GM21786 (cell line): ENCODE results near the gene PAM.

Experiments
- ATAC-seq: cut with Tn5 transposase; IDR thresholded peaks from one replicate; pipeline ENCODE4 v1.9.1; 2021; ENCODE audit not compliant: unreplicated experiment

The PAM gene

GRCh38 chr5:102930244-102930643 is 175.1 kb downstream of the PAM start:
- ATAC-seq = no peak

GRCh38 chr5:102931085-102931725 is 176.1 kb downstream of the PAM start:
- ATAC-seq = peak; percentile 47

GRCh38 chr5:102932781-102933180 is 177.7 kb downstream of the PAM start:
- ATAC-seq = no peak

GRCh38 chr5:102933316-102933715 is 178.2 kb downstream of the PAM start:
- ATAC-seq = no peak

GRCh38 chr5:102933721-102934459 is 178.8 kb downstream of the PAM start:
- ATAC-seq = no peak

GRCh38 chr5:102937894-102938293 is 182.8 kb downstream of the PAM start:
- no peak for ATAC-seq

GRCh38 chr5:102941111-102941510 is 186.0 kb downstream of the PAM start:
- no peak for ATAC-seq

GRCh38 chr5:102946414-102946813 is 191.3 kb downstream of the PAM start:
- no peak for ATAC-seq

GRCh38 chr5:102946971-102947370 is 191.9 kb downstream of the PAM start:
- no peak for ATAC-seq

- ATAC-seq = no peak
These were observed 200.4 kb downstream of the PAM start for GRCh38 chr5:102955488-102955887.

- no peak for ATAC-seq
These were observed 201.5 kb downstream of the PAM start for GRCh38 chr5:102956599-102956998.

- no peak for ATAC-seq
These were observed 202.0 kb downstream of the PAM start for GRCh38 chr5:102957141-102957540.

- no peak for ATAC-seq
These were observed 203.4 kb downstream of the PAM start for GRCh38 chr5:102958481-102959011.

- ATAC-seq = no peak
These were observed 203.9 kb downstream of the PAM start for GRCh38 chr5:102959055-102959454.

- ATAC-seq = no peak
These were observed 206.6 kb downstream of the PAM start for GRCh38 chr5:102961671-102962070.

GRCh38 chr5:102965653-102966052 is 210.5 kb downstream of the PAM start:
- ATAC-seq = no peak

GRCh38 chr5:102969641-102970040 is 214.5 kb downstream of the PAM start:
- ATAC-seq = no peak

- ATAC-seq = peak; percentile 82
These were observed 216.7 kb downstream of the PAM start for GRCh38 chr5:102971676-102972293.

GRCh38 chr5:102974177-102974576 is 219.1 kb downstream of the PAM start:
- no peak for ATAC-seq

- ATAC-seq = no peak
These were observed 219.9 kb downstream of the PAM start for GRCh38 chr5:102975045-102975444.

GRCh38 chr5:102975457-102976182 is 220.5 kb downstream of the PAM start:
- ATAC-seq = no peak
